ENCODE results near the gene NTM. TPM values are rescaled to one million over a fixed set of nuclear protein-coding genes. Genes with fewer than 3 reads are reported as not detected.

Gene NTM
- total RNA-seq, 1 experiment from 2014 or later, result 16.4 TPM

DNA sequence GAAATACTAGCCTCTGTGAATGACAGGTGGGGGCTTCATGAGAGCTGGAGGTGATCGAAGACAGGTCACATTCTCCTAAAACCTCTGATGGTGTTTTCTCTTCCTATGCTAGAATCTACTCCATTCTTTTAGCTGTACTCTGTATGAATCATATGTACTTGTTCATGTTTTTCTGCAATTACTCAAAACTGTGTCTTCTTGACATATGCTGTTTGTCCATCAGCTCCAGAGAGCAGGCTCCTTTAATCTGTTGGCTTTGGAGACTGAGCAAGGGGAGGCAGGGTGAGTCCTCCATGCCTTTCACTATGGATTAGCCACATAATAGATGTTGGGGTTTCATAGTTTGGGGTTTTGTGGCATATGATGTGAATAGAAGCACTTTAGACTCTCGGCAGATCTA is 598.8 kb downstream of the NTM start:
- POLR2A ChIA-PET, result no interaction called here
- no peaks in the 10 kb centered on the region for H3K9me3 Mint-ChIP-seq
- DNase-seq (ENCODE audit: low spot score), result no peak
- CTCF ChIA-PET, result no interaction called here
- H3K36me3 Mint-ChIP-seq, result no peaks in the 10 kb centered on the region
- H3K27ac Mint-ChIP-seq, result no peak overlapping the region
- no peak overlapping the region for H3K4me3 Mint-ChIP-seq
- TF ChIP-seq GTF2I (CRISPR knock-in tag; conservative IDR thresholded peaks at IDR 0.05) (no peak), SMAD3 (CRISPR knock-in tag; IDR thresholded peaks at IDR 0.05; ENCODE audit: borderline replicate concordance) (no peak), HMGA2 (CRISPR knock-in tag; IDR thresholded peaks at IDR 0.05) (no peak), TEAD4 (CRISPR knock-in tag; IDR thresholded peaks at IDR 0.05) (no peak)
- H3K4me1 Mint-ChIP-seq, result peaks cover 13% of the 10 kb centered on the region
- H3K27me3 Mint-ChIP-seq (ENCODE audit: low read depth), result no peaks in the 10 kb centered on the region
- ATAC-seq, result no peak

- no peak overlapping the region for H3K27ac Mint-ChIP-seq
- peaks cover 31% of the 10 kb centered on the region for H3K4me1 Mint-ChIP-seq
- TF ChIP-seq ETV6 (CRISPR knock-in tag; IDR thresholded peaks at IDR 0.05) (no peak), FOXK1 (CRISPR knock-in tag; IDR thresholded peaks at IDR 0.05) (no peak), ZNF219 (CRISPR knock-in tag; IDR thresholded peaks at IDR 0.05; ENCODE audit: borderline replicate concordance) (no peak), TEAD1 (CRISPR knock-in tag; IDR thresholded peaks at IDR 0.05) (no peak), KAT7 (CRISPR knock-in tag; IDR thresholded peaks at IDR 0.05; ENCODE audit: borderline replicate concordance) (no peak), ATF2 (CRISPR knock-in tag; IDR thresholded peaks at IDR 0.05; ENCODE audit: borderline replicate concordance, low read depth) (no peak), CTCF (IDR thresholded peaks at IDR 0.05) (no peak), NFATC4 (CRISPR knock-in tag; IDR thresholded peaks at IDR 0.05) (no peak), NFE2L1 (CRISPR knock-in tag; IDR thresholded peaks at IDR 0.05) (no peak), ZNF423 (CRISPR knock-in tag; IDR thresholded peaks at IDR 0.05) (no peak), FOXP1 (CRISPR knock-in tag; IDR thresholded peaks at IDR 0.05; ENCODE audit: borderline replicate concordance) (no peak), ZBTB43 (CRISPR knock-in tag; IDR thresholded peaks at IDR 0.05) (no peak), ZNF425 (CRISPR knock-in tag; conservative IDR thresholded peaks at IDR 0.05) (no peak), ZBTB21 (CRISPR knock-in tag; IDR thresholded peaks at IDR 0.05; ENCODE audit: borderline replicate concordance) (no peak), CREB1 (CRISPR knock-in tag; IDR thresholded peaks at IDR 0.05) (no peak), RORB (CRISPR knock-in tag; IDR thresholded peaks at IDR 0.05) (no peak)
- TF ChIP-seq, protein P1, sequence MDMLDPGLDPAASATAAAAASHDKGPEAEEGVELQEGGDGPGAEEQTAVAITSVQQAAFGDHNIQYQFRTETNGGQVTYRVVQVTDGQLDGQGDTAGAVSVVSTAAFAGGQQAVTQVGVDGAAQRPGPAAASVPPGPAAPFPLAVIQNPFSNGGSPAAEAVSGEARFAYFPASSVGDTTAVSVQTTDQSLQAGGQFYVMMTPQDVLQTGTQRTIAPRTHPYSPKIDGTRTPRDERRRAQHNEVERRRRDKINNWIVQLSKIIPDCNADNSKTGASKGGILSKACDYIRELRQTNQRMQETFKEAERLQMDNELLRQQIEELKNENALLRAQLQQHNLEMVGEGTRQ (CRISPR knock-in tag; IDR thresholded peaks at IDR 0.05), result no peak
- TF ChIP-seq, protein P2, sequence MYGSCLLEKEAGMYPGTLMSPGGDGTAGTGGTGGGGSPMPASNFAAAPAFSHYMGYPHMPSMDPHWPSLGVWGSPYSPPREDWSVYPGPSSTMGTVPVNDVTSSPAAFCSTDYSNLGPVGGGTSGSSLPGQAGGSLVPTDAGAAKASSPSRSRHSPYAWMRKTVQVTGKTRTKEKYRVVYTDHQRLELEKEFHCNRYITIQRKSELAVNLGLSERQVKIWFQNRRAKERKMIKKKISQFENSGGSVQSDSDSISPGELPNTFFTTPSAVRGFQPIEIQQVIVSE (CRISPR knock-in tag; IDR thresholded peaks at IDR 0.05; ENCODE audit: borderline replicate concordance), result no peak
- TF ChIP-seq, protein P3, sequence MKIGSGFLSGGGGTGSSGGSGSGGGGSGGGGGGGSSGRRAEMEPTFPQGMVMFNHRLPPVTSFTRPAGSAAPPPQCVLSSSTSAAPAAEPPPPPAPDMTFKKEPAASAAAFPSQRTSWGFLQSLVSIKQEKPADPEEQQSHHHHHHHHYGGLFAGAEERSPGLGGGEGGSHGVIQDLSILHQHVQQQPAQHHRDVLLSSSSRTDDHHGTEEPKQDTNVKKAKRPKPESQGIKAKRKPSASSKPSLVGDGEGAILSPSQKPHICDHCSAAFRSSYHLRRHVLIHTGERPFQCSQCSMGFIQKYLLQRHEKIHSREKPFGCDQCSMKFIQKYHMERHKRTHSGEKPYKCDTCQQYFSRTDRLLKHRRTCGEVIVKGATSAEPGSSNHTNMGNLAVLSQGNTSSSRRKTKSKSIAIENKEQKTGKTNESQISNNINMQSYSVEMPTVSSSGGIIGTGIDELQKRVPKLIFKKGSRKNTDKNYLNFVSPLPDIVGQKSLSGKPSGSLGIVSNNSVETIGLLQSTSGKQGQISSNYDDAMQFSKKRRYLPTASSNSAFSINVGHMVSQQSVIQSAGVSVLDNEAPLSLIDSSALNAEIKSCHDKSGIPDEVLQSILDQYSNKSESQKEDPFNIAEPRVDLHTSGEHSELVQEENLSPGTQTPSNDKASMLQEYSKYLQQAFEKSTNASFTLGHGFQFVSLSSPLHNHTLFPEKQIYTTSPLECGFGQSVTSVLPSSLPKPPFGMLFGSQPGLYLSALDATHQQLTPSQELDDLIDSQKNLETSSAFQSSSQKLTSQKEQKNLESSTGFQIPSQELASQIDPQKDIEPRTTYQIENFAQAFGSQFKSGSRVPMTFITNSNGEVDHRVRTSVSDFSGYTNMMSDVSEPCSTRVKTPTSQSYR (CRISPR knock-in tag; IDR thresholded peaks at IDR 0.05), result no peak
- no peaks in the 10 kb centered on the region for H3K9me3 Mint-ChIP-seq
- ChIA-PET POLR2A (no interaction called here), CTCF (no interaction called here)
- ATAC-seq (no peak), DNase-seq (ENCODE audit: low spot score) (no peak)
- no peak overlapping the region for H3K4me3 Mint-ChIP-seq
- H3K36me3 Mint-ChIP-seq, result no peaks in the 10 kb centered on the region
- H3K27me3 Mint-ChIP-seq (ENCODE audit: low read depth), result no peaks in the 10 kb centered on the region
Observed at GRCh38 chr11:131973061-131973460, 602.6 kb downstream of the NTM start.
